ENCODE results near the gene PSMA5.
"Not testable (repeated sequence)": the region's sequence is repeated elsewhere in the genome, so short reads cannot be mapped to it uniquely, and the experiment has no call there.

PSMA5 gene

DNA sequence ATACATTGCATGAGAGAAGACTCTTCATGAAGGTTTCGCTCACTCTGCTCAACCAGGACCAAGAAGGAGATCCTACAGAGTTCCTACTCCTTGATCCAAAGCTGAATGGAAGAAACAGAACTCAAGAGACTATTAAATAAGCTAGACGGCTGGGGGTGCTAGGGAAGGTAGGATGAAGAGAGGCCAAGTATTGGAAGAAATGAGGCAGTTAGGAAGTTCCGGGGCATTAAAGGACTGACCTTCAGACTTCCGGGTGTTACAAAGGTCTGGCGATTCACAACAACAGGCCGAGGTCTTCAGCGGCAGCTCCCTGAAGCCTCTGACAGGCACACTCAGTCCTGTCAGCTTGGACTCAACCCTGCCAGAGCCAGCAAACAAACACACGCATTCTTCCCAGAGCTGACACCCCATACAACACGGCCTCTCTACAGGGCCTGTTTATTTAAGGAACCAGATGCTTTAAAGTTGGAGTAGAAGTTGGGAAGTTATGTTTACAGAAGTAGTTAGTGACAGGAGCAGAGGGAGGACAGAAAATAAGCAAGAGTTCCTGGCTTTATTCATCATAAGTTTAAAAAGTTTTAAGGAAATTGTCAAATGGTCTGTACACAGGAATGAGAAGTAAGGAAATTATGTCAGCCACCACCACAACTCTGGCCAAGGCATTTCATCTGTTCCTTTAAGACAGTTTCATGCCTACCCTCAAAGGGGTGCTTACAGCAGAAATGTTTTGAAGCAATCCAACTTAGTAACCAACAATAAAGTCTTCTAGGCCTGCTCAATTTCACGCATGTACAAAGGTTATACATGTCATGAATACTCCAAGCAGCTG is 33.2 kb downstream of the PSMA5 start:
- DNase-seq (ENCODE audit: low read depth, low spot score) = no peak

DNA sequence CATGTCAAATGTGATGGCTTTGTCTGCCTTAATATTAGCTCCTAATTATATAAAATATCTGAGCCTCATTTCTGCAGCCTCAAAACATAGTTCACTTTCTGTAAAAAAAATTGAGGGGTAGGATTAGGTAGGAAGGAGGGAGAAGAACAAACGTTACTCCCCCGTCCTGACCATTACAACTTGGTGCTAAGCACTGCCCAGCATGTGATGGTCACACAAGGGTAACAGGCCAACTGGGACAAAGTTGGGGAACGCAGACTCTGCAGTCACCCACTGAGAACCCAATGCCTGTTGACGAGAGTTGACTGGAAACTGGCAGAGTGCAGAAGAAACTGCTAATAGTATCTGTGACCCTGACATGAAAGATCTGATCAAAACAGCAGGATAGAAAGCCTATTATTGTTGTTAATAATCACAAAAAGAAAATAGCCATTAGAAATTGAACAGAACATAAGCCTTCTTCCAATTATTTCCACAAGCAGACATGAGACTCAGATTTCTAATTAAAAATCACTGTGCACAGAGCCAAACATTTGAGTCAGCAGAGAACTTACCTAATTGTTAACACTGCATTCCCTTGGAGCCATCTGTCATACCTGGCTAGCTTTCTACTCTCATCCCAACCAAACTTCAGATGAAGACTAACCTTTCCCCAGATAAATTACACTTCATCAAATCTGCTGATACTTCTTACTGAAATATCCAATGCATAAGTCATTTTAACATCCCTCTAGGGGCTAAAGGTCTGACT is 34.0 kb downstream of the PSMA5 start:
- no peak for DNase-seq (ENCODE audit: low read depth, low spot score)

DNA sequence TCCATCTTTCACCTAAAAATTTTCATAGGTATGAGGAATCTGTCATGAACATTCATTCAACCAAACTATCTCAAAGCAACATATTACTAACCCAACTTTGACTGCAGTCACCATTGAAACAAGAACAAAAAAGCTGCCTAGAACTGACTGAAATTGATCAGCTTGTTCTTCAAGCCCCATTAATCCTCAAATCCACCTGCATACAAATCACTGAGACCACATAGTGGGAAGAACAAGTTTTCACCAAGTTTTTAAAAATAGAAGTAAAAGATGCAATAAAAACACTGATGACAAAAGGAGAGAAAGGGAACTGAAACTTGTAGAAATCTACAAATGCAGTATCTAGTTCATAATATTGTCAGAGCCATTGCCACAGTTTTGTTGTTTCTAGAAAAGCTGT is 34.6 kb downstream of the PSMA5 start:
- no peak for DNase-seq (ENCODE audit: low read depth, low spot score)

DNA sequence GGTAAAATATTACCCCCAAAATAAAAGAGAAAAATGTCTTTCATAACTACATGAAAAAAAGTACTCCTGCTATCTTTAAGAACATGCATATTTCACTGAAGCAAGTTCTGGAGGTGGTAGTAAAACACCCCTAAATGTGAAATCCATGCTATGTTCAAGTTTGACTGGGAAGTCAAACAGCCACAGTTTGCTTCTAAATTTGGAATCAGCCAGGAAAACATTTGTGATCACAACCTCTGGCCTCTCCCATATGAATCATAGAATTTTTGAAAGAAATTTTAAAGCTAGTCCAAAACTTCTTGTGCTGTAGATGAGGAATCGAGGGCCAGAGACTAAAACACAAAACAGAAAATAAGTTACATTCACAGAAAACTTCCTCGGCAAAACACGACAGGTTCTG is 35.1 kb downstream of the PSMA5 start:
- DNase-seq (ENCODE audit: low read depth, low spot score) = no peak

DNA sequence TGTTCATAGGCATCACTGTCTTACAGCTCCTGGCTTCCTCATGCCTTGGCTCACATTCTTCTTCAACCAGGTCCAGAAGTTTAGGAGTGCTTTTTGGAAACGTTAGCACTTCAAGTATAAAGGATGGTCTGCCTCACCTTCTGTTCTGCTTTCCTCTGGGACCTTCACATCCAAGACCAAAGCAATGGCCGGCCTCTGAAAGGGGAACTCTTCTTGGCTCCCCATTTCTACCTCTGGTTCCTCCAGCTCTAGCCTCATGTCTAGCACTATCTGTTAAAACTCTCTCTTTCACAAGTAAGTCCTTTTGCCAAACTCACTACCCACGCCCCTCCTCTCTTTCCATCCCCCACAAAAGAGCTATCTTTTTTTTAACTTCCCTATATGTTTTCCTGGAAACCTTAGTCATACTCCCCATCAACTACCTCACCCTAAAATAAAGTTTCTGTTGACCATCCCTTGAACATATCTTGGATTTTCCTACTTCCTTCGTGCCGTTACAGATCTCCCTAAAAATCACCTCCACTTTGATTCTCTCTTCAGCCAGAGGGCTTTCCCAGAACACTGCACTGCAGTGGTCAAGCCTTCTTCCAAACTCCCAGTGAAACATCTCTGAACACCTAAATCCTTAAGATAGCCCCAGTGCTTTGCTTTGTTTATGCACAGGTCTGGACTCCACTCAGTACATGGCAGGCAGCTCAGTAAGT is 36.5 kb downstream of the PSMA5 start:
- no peak for DNase-seq (ENCODE audit: low read depth, low spot score)

DNA sequence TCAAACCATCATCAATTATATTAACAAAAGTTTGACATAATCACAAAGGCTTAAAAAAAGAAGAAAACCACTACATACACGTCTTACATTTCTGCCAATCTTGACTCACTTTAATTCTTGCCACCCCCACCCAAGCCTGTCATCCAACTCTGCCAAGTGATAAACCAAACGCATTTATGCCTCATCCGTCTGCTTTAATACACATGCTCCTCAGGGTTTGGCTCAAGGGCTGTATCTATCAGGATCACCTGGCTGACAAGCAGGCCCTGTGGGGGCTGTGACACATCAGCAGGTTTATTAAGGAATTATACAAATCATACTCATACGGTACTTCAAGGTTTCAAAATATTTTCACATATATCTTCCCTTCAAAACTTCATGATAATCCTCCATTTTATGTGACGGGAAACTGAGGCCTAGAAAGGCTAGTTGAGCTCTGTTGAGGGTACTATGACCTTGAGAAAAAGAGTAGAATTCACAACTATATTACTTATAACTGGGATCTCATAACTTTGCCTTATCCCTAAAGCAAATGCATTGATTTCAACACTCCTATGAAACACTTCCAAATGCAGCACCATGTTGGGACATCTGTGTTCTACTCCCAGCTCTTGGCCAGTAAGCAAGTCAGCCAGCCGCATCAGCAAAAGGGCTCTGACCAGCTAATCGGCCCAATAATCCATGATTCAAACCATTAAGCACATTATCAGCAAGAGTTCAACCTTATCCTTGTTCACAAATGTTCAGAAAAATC is 37.2 kb downstream of the PSMA5 start:
- DNase-seq (ENCODE audit: low read depth, low spot score) = no peak

DNA sequence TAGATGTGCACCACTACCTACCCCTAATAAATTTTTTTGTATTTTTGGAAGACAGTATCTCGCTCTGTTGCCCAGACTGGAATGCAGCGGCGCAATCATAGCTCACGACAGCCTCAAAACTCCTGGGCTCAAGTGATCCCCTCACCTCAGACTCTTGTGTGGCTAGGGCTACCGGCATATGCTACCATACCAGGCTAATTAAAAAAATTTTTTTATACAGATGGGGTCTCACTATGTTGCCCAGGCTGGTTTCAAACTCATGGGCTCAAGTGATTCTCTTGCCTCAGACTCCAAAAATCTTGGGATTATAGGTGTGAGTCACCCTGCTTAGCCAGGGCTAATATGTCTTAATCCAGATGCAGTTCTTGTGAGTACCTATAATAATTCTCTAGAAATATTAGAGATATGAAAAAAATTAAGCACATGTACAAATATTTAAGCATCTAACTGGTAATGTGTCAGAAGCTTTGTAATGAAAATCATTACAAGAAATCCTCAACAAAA is 38.0 kb downstream of the PSMA5 start:
- no peak for DNase-seq (ENCODE audit: low read depth, low spot score)

DNA sequence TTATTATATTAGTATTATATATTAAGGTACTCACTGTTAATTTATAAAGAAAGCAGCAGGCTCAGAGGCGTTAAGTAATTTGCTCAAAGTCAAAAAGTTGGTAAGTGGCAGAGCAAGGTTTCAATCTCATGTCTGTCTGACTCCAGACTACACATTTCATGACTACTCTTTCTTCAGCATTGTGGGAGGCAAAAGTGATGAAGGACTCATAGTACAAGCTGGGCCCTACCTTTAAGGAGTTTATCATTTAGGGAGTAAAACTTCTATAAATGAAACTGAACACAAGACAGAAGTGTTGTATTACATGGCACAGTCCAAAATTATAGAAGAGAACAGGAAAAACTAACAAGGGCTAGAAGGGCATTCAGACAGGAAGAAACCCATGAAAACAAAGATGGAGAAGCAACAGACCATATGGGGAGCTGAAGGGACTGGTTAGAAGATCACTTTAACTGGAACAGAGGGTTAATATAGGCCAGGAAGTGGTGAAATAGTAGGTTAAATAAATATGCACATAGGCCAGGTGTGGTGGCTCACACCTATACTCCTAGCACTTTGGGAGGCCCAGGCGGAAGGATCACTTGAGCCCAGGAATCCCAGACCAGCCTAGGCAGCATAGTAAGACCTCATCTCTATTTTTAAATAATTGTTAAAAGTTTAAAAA is 40.1 kb downstream of the PSMA5 start:
- DNase-seq (ENCODE audit: low read depth, low spot score) = no peak

DNA sequence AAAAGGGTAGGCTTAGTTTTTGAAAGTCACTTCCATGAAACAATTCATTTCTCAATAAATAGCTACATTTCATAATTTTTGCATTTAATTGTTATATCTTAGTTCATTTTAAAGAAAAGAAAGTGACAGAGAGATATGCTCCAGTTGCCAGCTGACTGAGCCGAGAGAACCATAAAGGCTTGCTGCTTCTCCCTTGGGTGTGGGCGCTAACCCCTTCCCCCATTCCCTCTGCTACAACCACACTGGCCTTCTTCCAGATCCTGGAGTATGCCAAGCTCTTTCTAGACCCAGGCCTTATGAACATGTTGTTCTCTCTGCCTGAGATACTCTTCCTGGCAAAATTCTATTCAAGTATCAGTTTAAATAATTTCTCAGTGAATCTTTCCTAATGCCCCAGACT is 40.8 kb downstream of the PSMA5 start:
- no peak for DNase-seq (ENCODE audit: low read depth, low spot score)

DNA sequence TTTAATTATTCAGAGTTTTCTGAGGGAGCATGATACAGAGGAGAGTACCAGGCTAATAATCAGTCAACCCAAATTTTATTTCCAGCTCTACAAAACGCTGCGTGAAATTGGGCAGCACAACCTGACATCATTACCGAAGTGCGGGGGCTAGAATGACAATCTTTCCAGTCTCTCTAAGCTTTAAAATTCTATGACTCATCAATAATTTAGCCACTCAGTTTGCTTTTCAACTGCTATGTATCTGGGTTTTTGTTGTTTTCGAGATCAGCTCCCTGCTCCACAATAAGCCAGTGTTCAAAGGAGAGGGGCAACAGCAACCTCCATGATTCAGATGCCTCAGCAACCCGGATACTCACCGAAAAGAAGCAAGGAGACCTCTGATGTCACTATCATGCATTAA is 42.4 kb downstream of the PSMA5 start:
- DNase-seq (ENCODE audit: low read depth, low spot score) = no peak

DNA sequence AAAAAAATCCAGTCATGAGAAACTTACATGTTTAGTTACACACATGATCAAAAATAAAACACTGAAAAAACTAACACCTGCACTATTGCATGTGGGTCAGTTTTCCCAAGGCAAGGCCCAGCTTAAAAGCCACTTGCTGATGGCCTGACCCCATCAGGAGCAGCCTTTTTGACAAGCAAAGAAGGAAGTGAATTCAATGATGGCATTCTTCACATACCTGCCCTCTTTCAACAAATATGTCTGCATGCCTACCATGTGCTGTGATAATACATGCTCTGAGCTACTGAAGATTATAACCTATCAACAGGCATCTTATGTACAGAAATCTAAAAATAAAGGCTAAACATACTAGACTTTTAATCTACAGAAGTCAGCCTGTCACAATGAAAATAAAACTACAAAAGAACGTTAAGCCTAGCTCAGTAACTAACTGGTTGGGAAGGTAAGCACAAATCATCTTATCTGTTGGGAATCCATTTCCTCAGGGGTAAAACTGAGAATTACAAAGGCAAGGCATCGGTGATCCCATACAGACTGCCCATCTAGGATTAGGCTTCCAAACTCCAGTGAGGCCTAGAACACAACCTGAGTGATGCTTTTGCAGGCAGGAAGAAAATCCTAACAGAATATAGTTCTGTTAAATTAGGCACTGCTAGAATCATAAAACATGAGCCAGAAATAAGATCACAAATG is 43.0 kb downstream of the PSMA5 start:
- DNase-seq (ENCODE audit: low read depth, low spot score) = no peak

DNA sequence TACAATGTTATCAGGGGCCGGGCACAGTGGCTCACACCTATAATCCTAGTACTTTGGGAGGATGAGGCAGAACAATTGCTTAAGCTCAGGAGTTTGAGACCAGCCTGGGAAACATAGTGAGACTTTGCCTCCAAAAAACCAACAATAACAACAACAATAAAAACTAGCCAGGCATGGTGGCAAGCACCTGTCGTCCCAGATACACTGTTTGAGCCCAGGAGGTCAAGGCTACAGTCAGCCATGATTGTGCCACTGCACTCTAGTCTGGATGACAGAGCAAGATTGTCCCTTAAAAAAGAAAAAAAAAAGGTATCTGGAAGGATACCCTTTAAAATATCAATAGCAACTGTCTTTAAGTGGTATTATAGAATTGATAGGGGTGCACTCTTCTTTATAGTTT is 44.7 kb downstream of the PSMA5 start:
- DNase-seq (ENCODE audit: low read depth, low spot score) = no peak

DNA sequence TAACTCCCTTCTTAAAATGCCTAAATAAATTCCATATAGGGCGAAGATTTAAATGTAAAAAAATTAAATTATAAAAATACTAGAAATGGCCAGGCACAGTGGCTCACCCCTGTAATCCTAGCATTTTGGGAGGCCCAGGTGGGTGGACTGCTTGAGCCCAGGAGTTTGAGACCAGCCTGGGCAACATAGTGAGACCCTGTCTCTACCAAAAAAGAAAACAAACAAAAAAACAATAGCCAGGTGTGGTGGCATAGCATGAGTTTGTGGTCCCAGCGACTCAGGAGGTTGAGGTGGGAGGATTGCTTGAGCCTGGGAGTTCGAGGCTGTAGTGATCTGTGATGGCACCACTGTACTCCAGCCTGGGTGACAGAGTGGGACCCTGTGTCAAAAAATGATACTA is 46.3 kb downstream of the PSMA5 start:
- DNase-seq (ENCODE audit: low read depth, low spot score) = no peak

DNA sequence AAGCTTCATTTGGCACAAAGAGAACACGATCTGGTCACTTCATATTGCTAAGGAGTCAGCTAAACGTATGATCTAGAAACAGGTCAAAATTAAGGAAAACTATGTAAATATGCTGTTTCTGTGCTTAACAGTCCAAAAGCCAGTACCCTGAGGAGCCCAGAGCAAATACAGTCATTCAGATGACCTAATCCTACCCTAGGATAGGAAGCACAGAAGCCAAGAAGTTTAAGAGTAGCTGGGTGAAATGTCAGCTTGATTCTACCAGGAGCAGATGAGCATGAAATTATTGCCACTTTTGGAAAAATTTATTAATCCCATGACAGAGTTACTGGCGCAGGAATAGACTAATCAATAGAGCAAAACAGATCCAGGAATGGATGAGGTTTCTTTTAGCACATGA is 46.8 kb downstream of the PSMA5 start:
- DNase-seq (ENCODE audit: low read depth, low spot score) = no peak

DNA sequence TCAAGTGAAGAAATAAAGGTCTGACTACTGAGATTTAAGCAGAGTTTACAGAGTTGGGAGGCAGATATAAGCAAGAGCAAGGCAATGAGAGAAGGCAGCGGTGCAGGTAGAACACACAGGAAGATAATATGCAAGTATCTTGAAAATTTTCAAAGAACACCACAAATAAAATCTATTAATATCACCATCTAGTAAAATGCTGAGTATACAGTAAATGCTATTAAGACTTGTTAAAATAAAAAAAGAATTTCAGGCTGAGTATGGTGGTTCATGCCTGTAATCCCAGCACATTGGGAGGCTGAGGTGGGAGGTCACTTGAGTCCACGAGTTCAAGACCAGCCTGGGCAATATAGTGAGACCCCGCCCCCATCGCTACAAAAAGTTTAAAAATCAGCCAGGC is 48.5 kb downstream of the PSMA5 start:
- no peak for DNase-seq (ENCODE audit: low read depth, low spot score)

DNA sequence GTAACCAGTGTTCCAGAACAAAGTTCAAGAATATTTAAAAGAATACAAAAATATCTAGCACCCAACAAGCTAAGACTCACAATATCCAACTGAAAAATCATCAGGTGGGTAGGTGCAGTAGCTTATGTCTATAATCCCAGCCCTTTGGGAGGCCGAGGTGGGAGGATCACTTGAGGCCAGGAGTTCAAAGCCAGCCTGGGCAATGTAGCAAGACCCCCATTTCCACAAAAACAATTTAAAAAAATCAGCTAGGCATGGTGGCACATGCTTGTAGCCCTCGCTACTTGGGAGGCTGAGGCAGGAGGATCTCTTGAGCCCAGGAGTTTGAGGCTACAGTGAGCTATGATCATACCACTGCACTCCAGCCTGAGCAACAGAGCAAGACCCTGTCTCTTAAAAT is 52.6 kb downstream of the PSMA5 start:
- DNase-seq (ENCODE audit: low read depth, low spot score) = not testable (repeated sequence)

DNA sequence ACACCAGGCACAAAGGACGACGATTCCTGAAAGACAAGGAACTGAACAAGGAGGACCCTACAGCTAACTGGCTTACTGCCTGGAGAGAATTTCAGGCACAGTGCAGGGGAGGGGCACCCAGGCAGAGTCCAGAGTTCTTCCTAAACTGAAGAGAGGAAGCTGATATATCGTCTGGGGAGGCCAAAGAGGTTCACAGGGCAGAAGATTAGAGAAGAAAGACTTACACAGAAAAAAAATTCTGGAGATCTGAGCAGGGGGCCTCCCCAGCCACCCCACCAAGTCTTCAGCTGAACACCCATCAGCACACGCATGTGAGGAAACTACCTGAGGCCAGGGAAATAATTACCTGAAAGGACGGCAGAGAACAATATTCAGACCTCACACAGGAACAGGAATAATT is 53.1 kb downstream of the PSMA5 start:
- DNase-seq (ENCODE audit: low read depth, low spot score) = no peak

DNA sequence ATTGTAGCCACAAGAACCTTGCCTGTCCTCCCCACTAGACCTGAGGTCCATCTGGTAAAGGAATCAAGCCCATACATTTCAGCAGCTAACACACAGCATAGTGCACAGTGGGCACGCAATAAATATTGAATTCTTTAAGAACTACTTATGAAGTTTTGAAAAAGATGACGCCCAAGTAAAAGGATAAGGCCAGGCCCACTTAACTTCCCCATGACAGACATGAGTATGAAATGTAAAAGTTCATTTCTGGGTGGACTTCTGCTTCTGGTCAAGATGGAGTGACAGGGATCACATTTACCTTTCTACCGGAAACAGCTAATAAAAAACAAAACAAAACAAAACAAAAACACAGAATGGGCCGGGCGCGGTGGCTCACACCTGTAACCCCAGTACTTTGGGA is 54.0 kb downstream of the PSMA5 start:
- DNase-seq (ENCODE audit: low read depth, low spot score) = no peak

DNA sequence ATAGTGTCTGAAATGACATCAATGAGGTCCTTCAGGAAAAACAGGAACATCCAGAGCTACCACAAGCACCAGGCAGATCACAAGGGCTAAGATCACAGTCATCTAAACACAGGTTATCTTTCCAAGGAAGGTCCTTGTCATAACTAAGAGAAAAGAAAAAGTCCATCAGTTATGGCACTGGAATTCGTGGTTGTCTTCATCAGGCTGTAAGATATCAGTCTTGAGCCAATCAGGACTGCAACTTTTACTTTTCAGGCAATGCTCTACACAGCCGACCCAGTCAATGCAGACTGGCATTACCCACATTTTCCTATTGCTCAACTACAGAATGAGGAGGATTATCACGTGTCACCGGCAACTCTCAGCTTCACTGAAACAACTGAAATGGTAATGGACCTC is 54.9 kb downstream of the PSMA5 start:
- no peak for DNase-seq (ENCODE audit: low read depth, low spot score)

DNA sequence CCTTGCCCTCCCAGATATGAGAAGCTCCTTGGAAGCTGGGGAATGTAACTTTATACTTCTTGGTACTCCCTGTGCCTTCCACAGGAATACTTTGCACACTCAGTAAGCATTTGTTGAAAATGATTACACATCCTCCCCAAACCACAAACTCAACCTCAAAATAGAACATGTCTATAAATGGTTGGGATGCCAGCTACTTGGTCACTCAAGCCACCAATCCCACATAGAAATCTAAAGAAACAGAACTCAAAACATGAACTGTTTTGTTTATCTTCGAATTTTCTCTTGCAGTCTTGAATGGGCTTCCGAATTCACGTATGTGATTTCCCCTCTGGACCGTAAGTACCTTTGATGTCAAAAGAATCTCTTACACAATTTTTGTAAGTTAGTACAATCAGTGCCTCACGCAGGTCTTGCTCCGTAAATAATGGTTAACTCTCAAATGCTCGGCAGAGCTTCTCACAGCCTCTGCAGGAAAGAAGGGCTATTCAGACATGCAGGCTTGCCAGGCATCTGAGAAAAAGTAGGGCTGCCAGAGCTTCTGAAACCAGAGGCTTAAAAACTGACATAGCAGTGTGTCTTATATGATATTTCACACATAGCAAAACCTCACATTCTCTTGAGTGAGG is 55.4 kb downstream of the PSMA5 start:
- DNase-seq (ENCODE audit: low read depth, low spot score) = no peak

All from activated naive CD8-positive, alpha-beta T cell treated with anti-CD3 and anti-CD28 coated beads, Interleukin-2, amount 50 U/mL, for 16 hours (primary cell).